ENCODE results near the gene PTGFRN.

DNA sequence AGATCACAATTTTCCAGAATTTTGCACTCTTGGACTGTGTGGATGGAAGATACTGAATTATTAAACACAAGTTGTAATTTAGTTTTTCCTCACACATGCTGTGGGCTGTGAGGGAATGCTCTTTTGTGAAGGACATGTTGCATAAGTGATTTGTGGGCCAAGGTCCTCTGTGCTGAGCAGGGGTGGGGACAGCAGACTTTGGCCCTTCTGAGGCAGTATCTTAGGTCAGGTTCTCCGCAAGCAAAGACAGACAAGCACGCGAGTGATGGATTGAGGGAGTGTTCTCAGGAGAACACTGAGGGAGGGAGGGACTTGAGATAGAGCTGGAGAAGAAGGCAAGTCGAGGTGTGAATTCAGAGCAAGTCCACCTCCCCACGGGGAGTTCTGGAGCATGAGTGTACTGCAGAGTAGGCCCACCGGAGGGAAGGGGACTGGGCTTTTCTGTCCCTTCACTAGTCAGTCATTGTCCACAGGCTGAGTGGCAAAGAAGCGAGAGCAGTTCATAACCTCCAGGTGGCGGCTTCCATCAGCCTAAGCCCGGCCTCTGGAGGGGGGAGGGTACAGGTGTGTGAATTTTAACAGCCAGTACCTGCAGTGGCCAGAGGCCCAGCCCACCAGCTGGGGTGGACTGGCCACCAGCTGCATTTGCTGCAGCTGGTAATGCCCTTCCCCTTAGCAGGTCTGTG, 72.7 kb downstream of the PTGFRN start:
- TF ChIP-seq EZH2 (conservative IDR thresholded peaks at IDR 0.05; ENCODE audit: low read depth, low read length), result no peak
- no peak for TF ChIP-seq SETDB1 (CRISPR knock-in tag; IDR thresholded peaks at IDR 0.05; ENCODE audit: borderline replicate concordance)
- TF ChIP-seq PHF8 (CRISPR knock-in tag; IDR thresholded peaks at IDR 0.05), result no peak
- TF ChIP-seq, protein P1, sequence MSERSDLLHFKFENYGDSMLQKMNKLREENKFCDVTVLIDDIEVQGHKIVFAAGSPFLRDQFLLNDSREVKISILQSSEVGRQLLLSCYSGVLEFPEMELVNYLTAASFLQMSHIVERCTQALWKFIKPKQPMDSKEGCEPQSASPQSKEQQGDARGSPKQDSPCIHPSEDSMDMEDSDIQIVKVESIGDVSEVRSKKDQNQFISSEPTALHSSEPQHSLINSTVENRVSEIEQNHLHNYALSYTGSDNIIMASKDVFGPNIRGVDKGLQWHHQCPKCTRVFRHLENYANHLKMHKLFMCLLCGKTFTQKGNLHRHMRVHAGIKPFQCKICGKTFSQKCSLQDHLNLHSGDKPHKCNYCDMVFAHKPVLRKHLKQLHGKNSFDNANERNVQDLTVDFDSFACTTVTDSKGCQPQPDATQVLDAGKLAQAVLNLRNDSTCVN (CRISPR knock-in tag; IDR thresholded peaks at IDR 0.05; ENCODE audit: borderline replicate concordance), result no peak
- TF ChIP-seq, protein P2, sequence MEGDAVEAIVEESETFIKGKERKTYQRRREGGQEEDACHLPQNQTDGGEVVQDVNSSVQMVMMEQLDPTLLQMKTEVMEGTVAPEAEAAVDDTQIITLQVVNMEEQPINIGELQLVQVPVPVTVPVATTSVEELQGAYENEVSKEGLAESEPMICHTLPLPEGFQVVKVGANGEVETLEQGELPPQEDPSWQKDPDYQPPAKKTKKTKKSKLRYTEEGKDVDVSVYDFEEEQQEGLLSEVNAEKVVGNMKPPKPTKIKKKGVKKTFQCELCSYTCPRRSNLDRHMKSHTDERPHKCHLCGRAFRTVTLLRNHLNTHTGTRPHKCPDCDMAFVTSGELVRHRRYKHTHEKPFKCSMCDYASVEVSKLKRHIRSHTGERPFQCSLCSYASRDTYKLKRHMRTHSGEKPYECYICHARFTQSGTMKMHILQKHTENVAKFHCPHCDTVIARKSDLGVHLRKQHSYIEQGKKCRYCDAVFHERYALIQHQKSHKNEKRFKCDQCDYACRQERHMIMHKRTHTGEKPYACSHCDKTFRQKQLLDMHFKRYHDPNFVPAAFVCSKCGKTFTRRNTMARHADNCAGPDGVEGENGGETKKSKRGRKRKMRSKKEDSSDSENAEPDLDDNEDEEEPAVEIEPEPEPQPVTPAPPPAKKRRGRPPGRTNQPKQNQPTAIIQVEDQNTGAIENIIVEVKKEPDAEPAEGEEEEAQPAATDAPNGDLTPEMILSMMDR (CRISPR knock-in tag; IDR thresholded peaks at IDR 0.05), result no peak
- TF ChIP-seq RFXANK (CRISPR knock-in tag; IDR thresholded peaks at IDR 0.05), result no peak
- TF ChIP-seq, protein P3, sequence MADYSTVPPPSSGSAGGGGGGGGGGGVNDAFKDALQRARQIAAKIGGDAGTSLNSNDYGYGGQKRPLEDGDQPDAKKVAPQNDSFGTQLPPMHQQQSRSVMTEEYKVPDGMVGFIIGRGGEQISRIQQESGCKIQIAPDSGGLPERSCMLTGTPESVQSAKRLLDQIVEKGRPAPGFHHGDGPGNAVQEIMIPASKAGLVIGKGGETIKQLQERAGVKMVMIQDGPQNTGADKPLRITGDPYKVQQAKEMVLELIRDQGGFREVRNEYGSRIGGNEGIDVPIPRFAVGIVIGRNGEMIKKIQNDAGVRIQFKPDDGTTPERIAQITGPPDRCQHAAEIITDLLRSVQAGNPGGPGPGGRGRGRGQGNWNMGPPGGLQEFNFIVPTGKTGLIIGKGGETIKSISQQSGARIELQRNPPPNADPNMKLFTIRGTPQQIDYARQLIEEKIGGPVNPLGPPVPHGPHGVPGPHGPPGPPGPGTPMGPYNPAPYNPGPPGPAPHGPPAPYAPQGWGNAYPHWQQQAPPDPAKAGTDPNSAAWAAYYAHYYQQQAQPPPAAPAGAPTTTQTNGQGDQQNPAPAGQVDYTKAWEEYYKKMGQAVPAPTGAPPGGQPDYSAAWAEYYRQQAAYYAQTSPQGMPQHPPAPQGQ (CRISPR knock-in tag; IDR thresholded peaks at IDR 0.05; ENCODE audit: borderline replicate concordance), result no peak
- TF ChIP-seq CENPT (CRISPR knock-in tag; IDR thresholded peaks at IDR 0.05; ENCODE audit: low read depth), result no peak
- TF ChIP-seq YY1 (IDR thresholded peaks at IDR 0.05; ENCODE audit: insufficient read depth, insufficient replicate concordance, low read depth, low read length), result no peak

All from HepG2 (cell line).